HG03469 (cell line): ENCODE results near the gene ZNF469.

Source experiments
- ATAC-seq: cut with Tn5 transposase; IDR thresholded peaks from one replicate; pipeline ENCODE4 v1.9.1; 2021; ENCODE audit warnings: mild to moderate bottlenecking, moderate library complexity, moderate number of reproducible peaks; ENCODE audit not compliant: unreplicated experiment

ZNF469 gene

GRCh38 chr16:88423448-88423850 lies 40.7 kb downstream of the ZNF469 start:
- ATAC-seq, result no peak

- no peak for ATAC-seq
These were observed 42.0 kb downstream of the ZNF469 start for GRCh38 chr16:88424587-88425235.

GRCh38 chr16:88426018-88426417 lies 43.3 kb downstream of the ZNF469 start:
- no peak for ATAC-seq

- no peak for ATAC-seq
These were observed 44.6 kb downstream of the ZNF469 start for GRCh38 chr16:88427376-88427775.

GRCh38 chr16:88428156-88428555 lies 45.4 kb downstream of the ZNF469 start:
- no peak for ATAC-seq

DNA sequence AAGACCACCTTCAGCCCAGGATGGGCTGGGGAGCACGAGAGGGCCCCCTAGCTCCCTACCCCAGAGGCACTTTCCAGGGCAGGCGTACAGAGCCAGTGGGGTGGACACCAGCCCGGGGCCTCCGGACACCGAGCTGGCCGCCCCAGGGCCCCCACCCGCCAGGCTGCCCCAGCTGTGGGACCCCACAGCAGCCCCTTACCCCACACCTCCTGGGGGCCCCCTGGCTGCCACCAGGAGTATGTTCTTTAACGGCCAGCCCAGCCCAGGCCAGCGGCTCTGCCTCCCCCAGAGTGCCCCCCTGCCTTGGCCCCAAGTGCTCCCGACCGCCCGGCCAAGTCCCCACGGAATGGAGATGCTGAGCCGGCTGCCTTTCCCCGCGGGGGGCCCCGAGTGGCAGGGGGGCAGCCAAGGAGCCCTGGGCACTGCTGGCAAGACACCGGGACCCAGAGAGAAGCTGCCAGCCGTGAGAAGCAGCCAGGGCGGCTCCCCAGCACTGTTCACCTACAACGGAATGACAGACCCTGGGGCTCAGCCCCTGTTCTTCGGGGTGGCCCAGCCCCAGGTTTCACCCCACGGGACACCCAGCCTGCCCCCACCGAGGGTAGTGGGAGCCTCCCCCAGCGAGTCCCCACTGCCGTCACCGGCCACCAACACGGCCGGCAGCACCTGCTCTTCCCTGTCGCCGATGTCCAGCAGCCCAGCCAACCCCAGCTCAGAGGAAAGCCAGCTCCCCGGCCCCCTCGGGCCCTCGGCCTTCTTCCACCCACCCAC lies 46.0 kb downstream of the ZNF469 start:
- no peak for ATAC-seq

- no peak for ATAC-seq
These were observed 46.8 kb downstream of the ZNF469 start for GRCh38 chr16:88429387-88430184.

GRCh38 chr16:88430185-88430523 lies 47.4 kb downstream of the ZNF469 start:
- ATAC-seq, result no peak

GRCh38 chr16:88430524-88431446 lies 48.0 kb downstream of the ZNF469 start:
- no peak for ATAC-seq

DNA sequence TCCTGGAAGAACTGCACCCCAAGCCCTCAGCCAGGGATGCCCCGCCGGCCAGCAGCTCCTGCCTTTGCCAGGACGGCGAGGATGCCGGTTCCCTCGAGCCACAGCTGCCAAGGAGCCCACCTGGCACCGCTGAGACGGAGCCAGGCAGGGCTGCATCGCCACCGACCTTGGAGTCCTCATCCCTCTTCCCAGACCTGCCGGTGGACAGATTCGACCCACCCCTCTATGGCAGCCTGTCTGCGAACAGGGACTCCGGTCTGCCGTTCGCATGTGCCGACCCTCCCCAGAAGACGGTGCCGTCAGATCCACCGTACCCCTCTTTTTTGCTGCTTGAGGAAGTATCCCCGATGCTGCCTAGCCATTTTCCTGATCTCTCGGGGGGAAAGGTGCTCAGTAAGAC lies 48.9 kb downstream of the ZNF469 start:
- no peak for ATAC-seq

DNA sequence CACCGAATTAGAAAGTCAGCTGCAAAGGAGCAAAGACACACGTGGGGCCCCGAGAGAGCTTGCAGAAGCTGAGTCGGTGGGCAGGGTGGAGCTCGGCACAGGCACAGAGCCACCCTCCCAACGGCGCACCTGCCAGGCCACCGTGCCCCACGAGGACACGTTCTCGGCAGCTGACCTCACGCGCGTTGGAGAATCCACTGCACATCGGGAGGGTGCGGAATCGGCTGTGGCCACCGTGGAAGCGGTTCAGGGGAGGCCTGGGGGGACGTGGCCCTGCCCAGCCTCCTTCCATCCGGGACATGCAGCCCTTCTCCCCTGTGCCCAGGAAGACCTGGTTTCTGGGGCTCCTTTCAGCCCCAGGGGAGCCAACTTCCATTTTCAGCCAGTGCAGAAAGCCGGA lies 49.4 kb downstream of the ZNF469 start:
- no peak for ATAC-seq
